Measurements from ENCODE around the gene SLC34A3.

Gene SLC34A3

GRCh38 chr9:137278721-137279711 is 48.3 kb downstream of the SLC34A3 start:
- no peak overlapping the region for H3K9ac ChIP-seq (ENCODE audit: low read length)
- no peak overlapping the region for H3K4me2 ChIP-seq (ENCODE audit: low read depth, low read length)
- peaks cover 8% of the 10 kb centered on the region; the same call in 1 of the 2 replicates for H3K79me2 ChIP-seq (ENCODE audit: low read length)
- H3K27ac ChIP-seq (ENCODE audit: low read length), result no peak overlapping the region
- no peak overlapping the region for H3K4me3 ChIP-seq (ENCODE audit: low read length)
- no peak for TF ChIP-seq EZH2 (optimal IDR thresholded peaks at IDR 0.05; ENCODE audit: low read depth, low read length)
- TF ChIP-seq EZH2phosphoT487 (IDR thresholded peaks at IDR 0.05; ENCODE audit: low read length), result no peak
- TF ChIP-seq CTCF (IDR thresholded peaks at IDR 0.05; ENCODE audit: low read length), result no peak
- no peak for DNase-seq
- H4K20me1 ChIP-seq (ENCODE audit: insufficient read depth, low read length), result no peaks in the 10 kb centered on the region
- no peaks in the 10 kb centered on the region for H3F3A ChIP-seq (ENCODE audit: insufficient read depth, low read length)
- H2AFZ ChIP-seq (ENCODE audit: low read length), result no peak overlapping the region
- H3K9me3 ChIP-seq (replicated peaks; ENCODE audit: insufficient read depth, low read length), result no peaks in the 10 kb centered on the region
- no peaks in the 10 kb centered on the region for H3K9me2 ChIP-seq (replicated peaks; ENCODE audit: insufficient read depth, low read length)
- no peaks in the 10 kb centered on the region for H3K27me3 ChIP-seq (replicated peaks; ENCODE audit: insufficient read depth, low read length)
- H3K36me3 ChIP-seq (replicated peaks; ENCODE audit: insufficient read depth, low read length), result no peaks in the 10 kb centered on the region
- H3K4me1 ChIP-seq (ENCODE audit: low read length), result peaks cover 3% of the 10 kb centered on the region; the same call in 1 of the 2 replicates

DNA sequence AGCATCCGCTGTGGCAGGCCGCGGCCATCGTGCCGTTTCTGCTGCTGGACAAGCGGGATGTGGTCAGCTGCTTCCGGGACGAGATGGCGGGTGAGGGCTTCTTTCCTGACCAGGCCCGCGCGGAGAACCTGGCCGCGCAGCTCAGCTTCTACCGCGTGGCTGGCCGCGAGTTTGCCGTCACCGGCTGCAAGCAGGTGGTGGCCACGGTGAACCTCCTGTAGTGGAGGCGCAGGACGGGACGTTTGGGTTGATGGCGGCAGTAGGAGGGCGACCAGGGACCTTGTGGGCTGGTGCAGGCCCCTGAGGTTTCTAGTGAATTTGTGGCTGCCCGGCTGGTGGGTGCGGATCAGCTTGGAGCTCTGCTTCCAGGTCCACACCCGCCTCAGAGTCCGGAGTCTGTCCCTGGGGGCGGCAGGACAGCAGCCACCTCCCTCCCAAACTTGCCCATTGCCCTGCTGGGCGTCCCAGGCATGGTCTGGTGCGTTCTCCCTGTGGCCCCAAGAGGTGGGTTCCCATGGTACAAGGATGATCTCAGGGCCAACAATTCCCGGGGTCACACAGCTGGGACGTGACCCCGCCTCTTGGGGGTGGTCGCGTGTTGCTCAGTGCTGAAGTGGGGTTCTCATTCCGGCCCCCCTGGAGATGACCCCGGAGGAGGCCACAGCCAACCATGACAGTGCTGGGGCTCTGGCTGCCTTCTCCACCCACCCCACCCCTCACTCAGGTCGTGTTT is 49.2 kb downstream of the SLC34A3 start:
- H3K4me1 ChIP-seq (ENCODE audit: low read length), result peaks cover 3% of the 10 kb centered on the region; the same call in 1 of the 2 replicates
- no peaks in the 10 kb centered on the region for H3F3A ChIP-seq (ENCODE audit: insufficient read depth, low read length)
- H3K9ac ChIP-seq (ENCODE audit: low read length), result no peak overlapping the region
- no peak for DNase-seq
- no peaks in the 10 kb centered on the region for H4K20me1 ChIP-seq (ENCODE audit: insufficient read depth, low read length)
- no peak overlapping the region for H3K4me2 ChIP-seq (ENCODE audit: low read depth, low read length)
- no peaks in the 10 kb centered on the region for H3K36me3 ChIP-seq (replicated peaks; ENCODE audit: insufficient read depth, low read length)
- no peak overlapping the region for H3K27ac ChIP-seq (ENCODE audit: low read length)
- no peak overlapping the region for H2AFZ ChIP-seq (ENCODE audit: low read length)
- no peak overlapping the region for H3K4me3 ChIP-seq (ENCODE audit: low read length)
- peaks cover 8% of the 10 kb centered on the region; the same call in 1 of the 2 replicates for H3K79me2 ChIP-seq (ENCODE audit: low read length)
- no peaks in the 10 kb centered on the region for H3K9me3 ChIP-seq (replicated peaks; ENCODE audit: insufficient read depth, low read length)
- no peaks in the 10 kb centered on the region for H3K9me2 ChIP-seq (replicated peaks; ENCODE audit: insufficient read depth, low read length)
- H3K27me3 ChIP-seq (replicated peaks; ENCODE audit: insufficient read depth, low read length), result no peaks in the 10 kb centered on the region
- no peak for TF ChIP-seq EZH2 (optimal IDR thresholded peaks at IDR 0.05; ENCODE audit: low read depth, low read length)
- no peak for TF ChIP-seq CTCF (IDR thresholded peaks at IDR 0.05; ENCODE audit: low read length)
- no peak for TF ChIP-seq EZH2phosphoT487 (IDR thresholded peaks at IDR 0.05; ENCODE audit: low read length)

- Histone ChIP-seq H4K20me1 (ENCODE audit: insufficient read depth, low read length) (no peaks in the 10 kb centered on the region), H3K9me2 (replicated peaks; ENCODE audit: insufficient read depth, low read length) (no peaks in the 10 kb centered on the region), H3K4me1 (ENCODE audit: low read length) (peaks cover 3% of the 10 kb centered on the region; the same call in 1 of the 2 replicates), H3K27me3 (replicated peaks; ENCODE audit: insufficient read depth, low read length) (no peaks in the 10 kb centered on the region), H3K9ac (ENCODE audit: low read length) (no peak overlapping the region), H2AFZ (ENCODE audit: low read length) (no peak overlapping the region), H3K27ac (ENCODE audit: low read length) (no peak overlapping the region), H3F3A (ENCODE audit: insufficient read depth, low read length) (no peaks in the 10 kb centered on the region), H3K9me3 (replicated peaks; ENCODE audit: insufficient read depth, low read length) (no peaks in the 10 kb centered on the region), H3K36me3 (replicated peaks; ENCODE audit: insufficient read depth, low read length) (no peaks in the 10 kb centered on the region), H3K4me2 (ENCODE audit: low read depth, low read length) (no peak overlapping the region), H3K79me2 (ENCODE audit: low read length) (peaks cover 8% of the 10 kb centered on the region; the same call in 1 of the 2 replicates), H3K4me3 (ENCODE audit: low read length) (no peak overlapping the region)
- no peak for TF ChIP-seq EZH2phosphoT487 (IDR thresholded peaks at IDR 0.05; ENCODE audit: low read length)
- DNase-seq, result no peak
Measured at GRCh38 chr9:137280474-137281344, 50.0 kb downstream of the SLC34A3 start.

All from MM.1S (cell line).